ENCODE data around the gene CXCL12.

Gene CXCL12

DNA sequence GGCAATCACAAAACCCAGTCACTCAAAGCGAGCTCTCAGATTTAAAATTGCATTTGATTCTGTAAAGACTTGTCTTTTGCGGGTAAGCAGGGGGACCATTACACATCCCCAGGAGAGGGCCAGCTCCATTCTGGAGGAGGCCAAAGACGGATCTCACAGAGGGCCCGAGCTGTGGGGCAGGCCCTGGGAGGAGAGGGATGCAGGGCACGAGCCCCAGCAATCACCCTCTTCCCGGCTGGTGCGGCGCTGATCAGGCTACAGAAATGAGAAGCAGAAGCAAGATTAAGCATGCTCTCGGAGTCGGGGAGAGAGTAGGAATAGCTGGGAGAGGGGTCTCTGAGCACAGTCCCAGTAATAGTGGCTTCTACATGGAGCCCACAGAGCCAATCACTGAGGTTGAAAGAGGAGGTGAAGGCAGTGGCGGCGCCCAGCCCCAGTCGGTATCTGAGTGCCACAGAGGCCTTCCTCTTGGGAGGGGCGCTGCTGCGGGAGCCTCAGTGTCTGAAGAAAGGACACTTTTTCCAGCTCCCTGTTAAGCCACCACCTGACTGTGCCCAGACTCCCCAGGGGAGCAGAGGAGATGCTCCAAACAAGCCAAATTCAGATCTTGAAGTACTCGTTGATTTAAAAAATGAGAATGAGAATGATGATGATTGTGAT lies 7.1 kb downstream of the CXCL12 start:
- TF ChIP-seq FOXA1 (IDR thresholded peaks at IDR 0.05) (no peak), NFRKB (IDR thresholded peaks at IDR 0.05) (no peak), SP1 (IDR thresholded peaks at IDR 0.05) (no peak), TARDBP (IDR thresholded peaks at IDR 0.05) (no peak), CTBP1 (IDR thresholded peaks at IDR 0.05; ENCODE audit: borderline replicate concordance) (no peak), FOXK2 (IDR thresholded peaks at IDR 0.05) (no peak), BHLHE40 (IDR thresholded peaks at IDR 0.05; ENCODE audit: borderline replicate concordance) (no peak)
- TF ChIP-seq, protein P1, sequence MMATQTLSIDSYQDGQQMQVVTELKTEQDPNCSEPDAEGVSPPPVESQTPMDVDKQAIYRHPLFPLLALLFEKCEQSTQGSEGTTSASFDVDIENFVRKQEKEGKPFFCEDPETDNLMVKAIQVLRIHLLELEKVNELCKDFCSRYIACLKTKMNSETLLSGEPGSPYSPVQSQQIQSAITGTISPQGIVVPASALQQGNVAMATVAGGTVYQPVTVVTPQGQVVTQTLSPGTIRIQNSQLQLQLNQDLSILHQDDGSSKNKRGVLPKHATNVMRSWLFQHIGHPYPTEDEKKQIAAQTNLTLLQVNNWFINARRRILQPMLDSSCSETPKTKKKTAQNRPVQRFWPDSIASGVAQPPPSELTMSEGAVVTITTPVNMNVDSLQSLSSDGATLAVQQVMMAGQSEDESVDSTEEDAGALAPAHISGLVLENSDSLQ (IDR thresholded peaks at IDR 0.05), result no peak
- ChIA-PET CTCF (interaction anchor here (0.6 kb wide), 1 partner anchor 1532 kb away, joined by 3 read pairs; no protein-coding TSS in a partner anchor), POLR2A (interaction anchor here (0.7 kb wide), 1 partner anchor 496 kb away, joined by 3 read pairs; no protein-coding TSS in a partner anchor)
- no peak for DNase-seq (ENCODE audit: extremely low spot score)

GRCh38 chr10:44376472-44377099 lies 8.3 kb downstream of the CXCL12 start:
- ChIA-PET CTCF (interaction anchor here (0.9 kb wide), 1 partner anchor 30 kb away, joined by 3 read pairs; no protein-coding TSS in a partner anchor), POLR2A (interaction anchor here (0.6 kb wide), 1 partner anchor 9 kb away, joined by 4 read pairs; no protein-coding TSS in a partner anchor)
- TF ChIP-seq LEF1 (IDR thresholded peaks at IDR 0.05; ENCODE audit: borderline replicate concordance) (no peak), ZNF384 (IDR thresholded peaks at IDR 0.05) (peak; percentile 77), FOXK2 (IDR thresholded peaks at IDR 0.05) (no peak), SP1 (IDR thresholded peaks at IDR 0.05) (no peak), HDGF (IDR thresholded peaks at IDR 0.05; ENCODE audit: borderline replicate concordance) (no peak), CTBP1 (IDR thresholded peaks at IDR 0.05; ENCODE audit: borderline replicate concordance) (peak; percentile 73; the same call in 1 of the 2 replicates), ARNT (IDR thresholded peaks at IDR 0.05) (no peak), FOXM1 (IDR thresholded peaks at IDR 0.05; ENCODE audit: borderline replicate concordance) (peak; percentile 58; the same call in 1 of the 2 replicates)
- TF ChIP-seq, protein P1 (IDR thresholded peaks at IDR 0.05), result peak; percentile 95
- DNase-seq (ENCODE audit: extremely low spot score), result no peak

GRCh38 chr10:44374155-44374554 lies 10.7 kb downstream of the CXCL12 start:
- ChIA-PET CTCF (no interaction called here), POLR2A (no interaction called here)
- TF ChIP-seq ZNF384 (IDR thresholded peaks at IDR 0.05) (no peak), TARDBP (IDR thresholded peaks at IDR 0.05) (no peak), ARNT (IDR thresholded peaks at IDR 0.05) (no peak), L3MBTL2 (conservative IDR thresholded peaks at IDR 0.05) (no peak), FOXA1 (IDR thresholded peaks at IDR 0.05) (no peak), NFRKB (IDR thresholded peaks at IDR 0.05) (no peak), FOXM1 (IDR thresholded peaks at IDR 0.05; ENCODE audit: borderline replicate concordance) (no peak), ELF4 (IDR thresholded peaks at IDR 0.05) (no peak)
- no peak for DNase-seq (ENCODE audit: extremely low spot score)

- no peak for DNase-seq (ENCODE audit: extremely low spot score)
- ChIA-PET POLR2A (no interaction called here), CTCF (interaction anchor here (0.6 kb wide), 1 partner anchor 65 kb away, joined by 3 read pairs; no protein-coding TSS in a partner anchor)
- TF ChIP-seq CTBP1 (IDR thresholded peaks at IDR 0.05; ENCODE audit: borderline replicate concordance), result no peak
- TF ChIP-seq SUZ12 (IDR thresholded peaks at IDR 0.05), result no peak
- TF ChIP-seq FOXK2 (IDR thresholded peaks at IDR 0.05), result no peak
- TF ChIP-seq BHLHE40 (IDR thresholded peaks at IDR 0.05; ENCODE audit: borderline replicate concordance), result no peak
- no peak for TF ChIP-seq LEF1 (IDR thresholded peaks at IDR 0.05; ENCODE audit: borderline replicate concordance)
- no peak for TF ChIP-seq L3MBTL2 (conservative IDR thresholded peaks at IDR 0.05)
- no peak for TF ChIP-seq SP1 (IDR thresholded peaks at IDR 0.05)
- TF ChIP-seq HDGF (IDR thresholded peaks at IDR 0.05; ENCODE audit: borderline replicate concordance), result no peak
- TF ChIP-seq FOXA1 (IDR thresholded peaks at IDR 0.05), result no peak
- TF ChIP-seq ZNF384 (IDR thresholded peaks at IDR 0.05), result no peak
- TF ChIP-seq TARDBP (IDR thresholded peaks at IDR 0.05), result no peak
These were observed 11.4 kb downstream of the CXCL12 start for GRCh38 chr10:44373341-44373995.

DNA sequence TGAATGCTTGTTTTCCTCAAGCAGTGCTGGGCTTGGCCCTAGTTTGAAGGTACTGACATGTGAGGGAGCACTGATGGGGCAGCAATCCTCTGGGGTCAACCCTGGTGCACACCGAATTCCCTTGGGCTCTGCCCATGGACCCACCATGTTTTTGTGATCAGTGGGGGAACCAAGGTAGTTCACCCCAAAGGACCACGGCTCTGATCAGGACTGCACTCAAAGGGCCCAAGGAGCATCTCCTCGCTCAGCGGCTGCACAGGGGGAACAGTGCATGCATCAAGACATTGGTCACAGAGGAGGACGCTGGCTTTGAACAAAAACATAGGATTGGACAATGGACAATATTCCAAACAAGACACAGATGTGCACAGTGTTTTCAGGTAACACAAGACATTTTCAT lies 12.7 kb downstream of the CXCL12 start:
- no peak for DNase-seq (ENCODE audit: extremely low spot score)
- TF ChIP-seq FOXM1 (IDR thresholded peaks at IDR 0.05; ENCODE audit: borderline replicate concordance), result no peak
- TF ChIP-seq ARNT (IDR thresholded peaks at IDR 0.05), result no peak
- TF ChIP-seq SP1 (IDR thresholded peaks at IDR 0.05), result no peak
- no peak for TF ChIP-seq SUZ12 (IDR thresholded peaks at IDR 0.05)
- no peak for TF ChIP-seq BHLHE40 (IDR thresholded peaks at IDR 0.05; ENCODE audit: borderline replicate concordance)
- no peak for TF ChIP-seq LEF1 (IDR thresholded peaks at IDR 0.05; ENCODE audit: borderline replicate concordance)
- ChIA-PET POLR2A (no interaction called here), CTCF (no interaction called here)

GRCh38 chr10:44370731-44371248 lies 14.1 kb downstream of the CXCL12 start:
- CTCF ChIA-PET, result no interaction called here
- no peak for DNase-seq (ENCODE audit: extremely low spot score)
- POLR2A ChIA-PET, result no interaction called here
- no peak for TF ChIP-seq ZNF384 (IDR thresholded peaks at IDR 0.05)
- TF ChIP-seq CTBP1 (IDR thresholded peaks at IDR 0.05; ENCODE audit: borderline replicate concordance), result no peak
- TF ChIP-seq SUZ12 (IDR thresholded peaks at IDR 0.05), result no peak
- TF ChIP-seq FOXA1 (IDR thresholded peaks at IDR 0.05), result no peak
- TF ChIP-seq, protein P1 (IDR thresholded peaks at IDR 0.05), result no peak
- TF ChIP-seq ELF4 (IDR thresholded peaks at IDR 0.05), result no peak
- TF ChIP-seq LEF1 (IDR thresholded peaks at IDR 0.05; ENCODE audit: borderline replicate concordance), result no peak
- TF ChIP-seq ARNT (IDR thresholded peaks at IDR 0.05), result no peak
- no peak for TF ChIP-seq FOXK2 (IDR thresholded peaks at IDR 0.05)
- no peak for TF ChIP-seq FOXM1 (IDR thresholded peaks at IDR 0.05; ENCODE audit: borderline replicate concordance)
- TF ChIP-seq BHLHE40 (IDR thresholded peaks at IDR 0.05; ENCODE audit: borderline replicate concordance), result no peak
- no peak for TF ChIP-seq SP1 (IDR thresholded peaks at IDR 0.05)
- TF ChIP-seq NFRKB (IDR thresholded peaks at IDR 0.05), result no peak

All from HEK293T (cell line).